PC-3 (cell line): ENCODE data around the gene ZDHHC1. TPM values are rescaled to one million over a fixed set of nuclear protein-coding genes. Genes with fewer than 3 reads are reported as not detected.

Source experiments
- ATAC-seq: fragments of 200-7000 bp; cut with Tn5 transposase; 2 replicates; pipeline ENCODE4 v1.9.1; 2020; ENCODE audit warnings: mild to moderate bottlenecking, moderate library complexity
- BruUV-seq: library from RNA; stranded (reverse); fragments of 400-500 nt; replicated peaks from 2 replicates; lab custom pipeline; 2021; lab: Mats Ljungman, UMichigan
- CTCF ChIA-PET: fragments of 300-600 bp; sonication (Branson Sonifier 250); formaldehyde crosslinking; loops from one replicate; lab custom pipeline; 2022; ENCODE audit warnings: antibody characterized with exemption; lab: Charles Lee
- POLR2A ChIA-PET: fragments of 300-600 bp; sonication (Branson Sonifier 250); formaldehyde crosslinking; loops from one replicate; lab custom pipeline; 2022; ENCODE audit warnings: antibody characterized with exemption; ENCODE audit not compliant: unreplicated experiment; lab: Charles Lee
- DNase-seq: peaks from one replicate; pipeline ENCODE4 v3.0.0-alpha.2; 2015
- H2AFZ ChIP-seq: fragments of 300-600 bp; sonication (generic); 2 replicates; pipeline ENCODE4 v1.6.0; 2016; ENCODE audit warnings: antibody characterized with exemption, low read length
- H3F3A ChIP-seq: fragments of 300-600 bp; sonication (generic); one replicate; pipeline ENCODE4 v1.6.0; 2017; ENCODE audit warnings: antibody characterized with exemption, low read length, control low read depth, mild to moderate bottlenecking; ENCODE audit not compliant: unreplicated experiment
- H3K27ac ChIP-seq: fragments of 300-600 bp; sonication (generic); 2 replicates; pipeline ENCODE4 v1.5.1; 2016; ENCODE audit warnings: mild to moderate bottlenecking, low read length
- H3K27me3 ChIP-seq: fragments of 300-600 bp; sonication (generic); 2 replicates; pipeline ENCODE4 v1.6.1; 2016; ENCODE audit warnings: low read length, mixed read lengths
- H3K36me3 ChIP-seq: fragments of 300-600 bp; sonication (generic); 2 replicates; pipeline ENCODE4 v1.6.1; 2016; ENCODE audit warnings: low read depth, mixed run types, low read length, mixed read lengths
- H3K4me1 ChIP-seq: fragments of 300-600 bp; sonication (generic); 2 replicates; pipeline ENCODE4 v1.5.1; 2016; ENCODE audit warnings: low read length; ENCODE audit not compliant: insufficient read depth
- H3K4me2 ChIP-seq: fragments of 300-600 bp; sonication (generic); 2 replicates; pipeline ENCODE4 v1.6.0; 2016; ENCODE audit warnings: low read length
- H3K4me3 ChIP-seq: fragments of 300-600 bp; sonication (generic); 2 replicates; pipeline ENCODE4 v1.5.1; 2016; ENCODE audit warnings: mild to moderate bottlenecking, low read length, mixed read lengths
- H3K79me2 ChIP-seq: fragments of 300-600 bp; sonication (generic); 2 replicates; pipeline ENCODE4 v1.6.1; 2017; ENCODE audit warnings: low read length, mixed read lengths
- H3K9ac ChIP-seq: fragments of 300-600 bp; sonication (generic); 2 replicates; pipeline ENCODE4 v1.6.0; 2016; ENCODE audit warnings: mild to moderate bottlenecking, low read length
- H3K9me2 ChIP-seq: fragments of 300-600 bp; sonication (generic); replicated peaks from 2 replicates; pipeline ENCODE4 v1.6.1; 2016; ENCODE audit warnings: mixed run types, low read length, mixed read lengths
- H3K9me3 ChIP-seq: fragments of 300-600 bp; sonication (generic); 2 replicates; pipeline ENCODE4 v1.6.1; 2016; ENCODE audit warnings: low read length, mixed read lengths
- H4K20me1 ChIP-seq: fragments of 300-600 bp; sonication (generic); 2 replicates; pipeline ENCODE4 v1.6.1; 2016; ENCODE audit warnings: low read length, mixed read lengths
- EZH2 ChIP-seq: fragments of 300-600 bp; sonication (generic); IDR thresholded peaks from one replicate; pipeline ENCODE4 v1.6.1; 2017; ENCODE audit warnings: antibody characterized with exemption, mild to moderate bottlenecking, low read length; ENCODE audit not compliant: unreplicated experiment
- EZH2phosphoT487 ChIP-seq: fragments of 300-600 bp; sonication (generic); IDR thresholded peaks from 2 replicates; pipeline ENCODE4 v1.6.1; 2018; ENCODE audit warnings: mild to moderate bottlenecking, antibody characterized with exemption, low read length, borderline replicate concordance
- intact Hi-C: fragments of 100-400 bp; cut with micrococcal nuclease; formaldehyde crosslinking; loops from 2 replicates; pipeline ENCODE4 v1.9.0; 2023
- total RNA-seq: library from RNA; depleted of rRNA; stranded (reverse); fragments of >200 nt; gene quantifications from 2 replicates; pipeline ENCODE4 v1.2.3, GENCODE V29; 2014
- TF ChIP-seq, protein P1 (sequence below): fragments of 300-600 bp; sonication (generic); conservative IDR thresholded peaks from 2 replicates; pipeline ENCODE4 v1.5.1; 2017; ENCODE audit warnings: antibody characterized with exemption, low read depth, mild to moderate bottlenecking, low read length

Gene ZDHHC1
- total RNA-seq, 1 experiment from 2014 or later, result 4.8 TPM

DNA sequence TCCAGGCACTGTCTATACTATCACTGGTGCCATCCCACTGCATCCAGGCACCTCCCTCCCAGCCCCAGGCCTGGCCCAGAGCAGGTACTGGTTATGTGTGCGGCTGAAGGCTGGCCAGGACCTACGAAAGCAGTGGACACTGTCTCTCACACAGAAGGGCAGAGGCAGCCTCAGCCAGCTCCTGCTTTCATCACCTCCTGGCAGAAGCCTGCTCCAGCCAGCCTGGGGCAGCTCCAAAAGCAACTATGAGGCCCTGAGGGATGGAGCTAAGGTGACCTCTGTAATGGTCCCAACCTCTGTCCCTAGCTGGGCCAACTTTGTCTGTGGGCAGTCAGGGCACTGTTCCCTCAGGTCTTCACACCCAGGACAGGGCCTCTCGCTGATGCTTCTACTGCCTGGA is 33.5 kb upstream of the ZDHHC1 start:
- Histone ChIP-seq H3K4me2 (no peak overlapping the region), H3K27ac (no peak overlapping the region), H2AFZ (no peak overlapping the region), H3K27me3 (no peaks in the 10 kb centered on the region), H3K9me2 (no peaks in the 10 kb centered on the region), H3K4me1 (no peaks in the 10 kb centered on the region), H3K9ac (no peak overlapping the region), H3K79me2 (no peaks in the 10 kb centered on the region), H3K36me3 (no peaks in the 10 kb centered on the region), H3F3A (no peaks in the 10 kb centered on the region), H3K4me3 (no peak overlapping the region), H3K9me3 (no peaks in the 10 kb centered on the region), H4K20me1 (no peaks in the 10 kb centered on the region)
- TF ChIP-seq EZH2phosphoT487, result no peak
- no peak for TF ChIP-seq EZH2
- TF ChIP-seq, protein P1, sequence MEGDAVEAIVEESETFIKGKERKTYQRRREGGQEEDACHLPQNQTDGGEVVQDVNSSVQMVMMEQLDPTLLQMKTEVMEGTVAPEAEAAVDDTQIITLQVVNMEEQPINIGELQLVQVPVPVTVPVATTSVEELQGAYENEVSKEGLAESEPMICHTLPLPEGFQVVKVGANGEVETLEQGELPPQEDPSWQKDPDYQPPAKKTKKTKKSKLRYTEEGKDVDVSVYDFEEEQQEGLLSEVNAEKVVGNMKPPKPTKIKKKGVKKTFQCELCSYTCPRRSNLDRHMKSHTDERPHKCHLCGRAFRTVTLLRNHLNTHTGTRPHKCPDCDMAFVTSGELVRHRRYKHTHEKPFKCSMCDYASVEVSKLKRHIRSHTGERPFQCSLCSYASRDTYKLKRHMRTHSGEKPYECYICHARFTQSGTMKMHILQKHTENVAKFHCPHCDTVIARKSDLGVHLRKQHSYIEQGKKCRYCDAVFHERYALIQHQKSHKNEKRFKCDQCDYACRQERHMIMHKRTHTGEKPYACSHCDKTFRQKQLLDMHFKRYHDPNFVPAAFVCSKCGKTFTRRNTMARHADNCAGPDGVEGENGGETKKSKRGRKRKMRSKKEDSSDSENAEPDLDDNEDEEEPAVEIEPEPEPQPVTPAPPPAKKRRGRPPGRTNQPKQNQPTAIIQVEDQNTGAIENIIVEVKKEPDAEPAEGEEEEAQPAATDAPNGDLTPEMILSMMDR, result no peak
- DNase-seq (no peak), ATAC-seq (no peak)
- intact Hi-C loops, result no loop called here
- CTCF ChIA-PET, result no interaction called here
- BruUV-seq, result no TSS peak
- POLR2A ChIA-PET, result no interaction called here

DNA sequence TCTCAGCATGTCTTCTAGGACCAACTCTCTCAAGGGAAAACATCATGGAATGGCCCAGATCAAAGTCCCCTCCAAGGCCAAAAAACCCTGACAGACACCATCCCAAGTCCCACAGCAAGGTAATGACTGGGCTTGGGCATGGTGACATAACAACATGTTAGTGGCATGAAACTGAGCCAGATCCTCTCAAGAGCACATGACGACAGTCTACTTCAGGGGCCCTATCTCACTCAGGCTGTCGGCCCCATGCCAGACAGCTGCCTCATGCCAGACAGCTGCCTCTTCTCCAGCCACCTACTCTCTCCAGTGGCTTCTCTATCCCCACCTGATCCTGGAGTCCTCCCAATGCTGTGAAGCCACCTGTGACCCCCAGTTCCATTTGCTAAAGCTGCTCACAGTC is 33.1 kb upstream of the ZDHHC1 start:
- no peaks in the 10 kb centered on the region for H3K9me2 ChIP-seq
- H3K9ac ChIP-seq, result no peak overlapping the region
- H3K4me1 ChIP-seq, result no peaks in the 10 kb centered on the region
- no peak overlapping the region for H3K4me2 ChIP-seq
- no peak for ATAC-seq
- no peaks in the 10 kb centered on the region for H3F3A ChIP-seq
- no peak overlapping the region for H3K4me3 ChIP-seq
- no peaks in the 10 kb centered on the region for H3K79me2 ChIP-seq
- no TSS peak for BruUV-seq
- H3K27ac ChIP-seq, result no peak overlapping the region
- ChIA-PET CTCF (no interaction called here), POLR2A (no interaction called here)
- no peaks in the 10 kb centered on the region for H3K36me3 ChIP-seq
- H3K9me3 ChIP-seq, result no peaks in the 10 kb centered on the region
- TF ChIP-seq EZH2phosphoT487, result no peak
- TF ChIP-seq, protein P1, result no peak
- no peak for TF ChIP-seq EZH2
- no peak overlapping the region for H2AFZ ChIP-seq
- intact Hi-C loops, result no loop called here
- no peaks in the 10 kb centered on the region for H4K20me1 ChIP-seq
- no peak for DNase-seq
- H3K27me3 ChIP-seq, result no peaks in the 10 kb centered on the region

- H3F3A ChIP-seq, result no peaks in the 10 kb centered on the region
- DNase-seq (no peak), ATAC-seq (no peak)
- no peaks in the 10 kb centered on the region for H4K20me1 ChIP-seq
- no TSS peak for BruUV-seq
- no peak overlapping the region for H3K27ac ChIP-seq
- H3K9me3 ChIP-seq, result no peaks in the 10 kb centered on the region
- no peak for TF ChIP-seq EZH2
- TF ChIP-seq, protein P1, result no peak
- TF ChIP-seq EZH2phosphoT487, result no peak
- H3K4me2 ChIP-seq, result no peak overlapping the region
- no peaks in the 10 kb centered on the region for H3K36me3 ChIP-seq
- no peak overlapping the region for H2AFZ ChIP-seq
- H3K4me1 ChIP-seq, result no peaks in the 10 kb centered on the region
- no peaks in the 10 kb centered on the region for H3K79me2 ChIP-seq
- CTCF ChIA-PET, result interaction anchor here (0.6 kb wide), 1 partner anchor 49 kb away, joined by 4 read pairs; no protein-coding TSS in a partner anchor
- no peak overlapping the region for H3K9ac ChIP-seq
- no peaks in the 10 kb centered on the region for H3K9me2 ChIP-seq
- intact Hi-C loops, result no loop called here
- no peak overlapping the region for H3K4me3 ChIP-seq
- no peaks in the 10 kb centered on the region for H3K27me3 ChIP-seq
- POLR2A ChIA-PET, result no interaction called here
Observed at GRCh38 chr16:67448580-67448979, 32.3 kb upstream of the ZDHHC1 start.
